Measurements from ENCODE around the gene ENTREP1.
"Not testable (repeated sequence)": the region's sequence is repeated elsewhere in the genome, so short reads cannot be mapped to it uniquely, and the experiment has no call there.

Gene ENTREP1

GRCh38 chr9:69411931-69412740 is 87.1 kb downstream of the ENTREP1 start:
- no peak for DNase-seq

GRCh38 chr9:69412741-69413150 is 87.7 kb downstream of the ENTREP1 start:
- DNase-seq, result no peak

GRCh38 chr9:69420611-69421270 is 95.7 kb downstream of the ENTREP1 start:
- DNase-seq, result no peak

- DNase-seq, result peak; percentile 16
These were observed 97.1 kb downstream of the ENTREP1 start for GRCh38 chr9:69421908-69422801.

GRCh38 chr9:69425136-69425801 is 100.3 kb downstream of the ENTREP1 start:
- no peak for DNase-seq

- no peak for DNase-seq
These were observed 102.3 kb downstream of the ENTREP1 start for GRCh38 chr9:69427286-69427685.

- DNase-seq, result no peak
These were observed 103.2 kb downstream of the ENTREP1 start for GRCh38 chr9:69428017-69428785.

GRCh38 chr9:69429281-69429680 is 104.3 kb downstream of the ENTREP1 start:
- DNase-seq, result no peak

- no peak for DNase-seq
These were observed 105.2 kb downstream of the ENTREP1 start for GRCh38 chr9:69430206-69430605.

- no peak for DNase-seq
These were observed 106.2 kb downstream of the ENTREP1 start for GRCh38 chr9:69431203-69431602.

GRCh38 chr9:69431777-69432176 is 106.8 kb downstream of the ENTREP1 start:
- no peak for DNase-seq

GRCh38 chr9:69432623-69433022 is 107.6 kb downstream of the ENTREP1 start:
- no peak for DNase-seq

GRCh38 chr9:69433392-69433791 is 108.4 kb downstream of the ENTREP1 start:
- no peak for DNase-seq

GRCh38 chr9:69433968-69434367 is 109.0 kb downstream of the ENTREP1 start:
- no peak for DNase-seq

GRCh38 chr9:69439654-69440053 is 114.6 kb downstream of the ENTREP1 start:
- not testable (repeated sequence) for DNase-seq

- DNase-seq, result not testable (repeated sequence)
These were observed 115.4 kb downstream of the ENTREP1 start for GRCh38 chr9:69440254-69440955.

Data from KG1 (cell line).